HEK293T (cell line): ENCODE data around the gene OR52E8.

Experiments used
- ARNT ChIP-seq: fragments of 450-650 bp; IDR thresholded peaks from 2 replicates; pipeline ENCODE4 v1.6.1; 2017; ENCODE audit warnings: mild to moderate bottlenecking
- FOXA1 ChIP-seq: fragments of 450-650 bp; IDR thresholded peaks from 2 replicates; pipeline ENCODE4 v1.6.1; 2016; ENCODE audit warnings: mild to moderate bottlenecking
- FOXK2 ChIP-seq: fragments of 450-650 bp; IDR thresholded peaks from 2 replicates; pipeline ENCODE4 v1.6.1; 2016; ENCODE audit warnings: mild to moderate bottlenecking
- FOXM1 ChIP-seq: fragments of 450-650 bp; IDR thresholded peaks from 2 replicates; pipeline ENCODE4 v1.6.1; 2017; ENCODE audit warnings: mild to moderate bottlenecking, borderline replicate concordance
- HDGF ChIP-seq: fragments of 450-650 bp; IDR thresholded peaks from 2 replicates; pipeline ENCODE4 v1.6.1; 2017; ENCODE audit warnings: antibody characterized with exemption, borderline replicate concordance
- L3MBTL2 ChIP-seq: fragments of 450-650 bp; conservative IDR thresholded peaks from 2 replicates; pipeline ENCODE4 v1.6.1; 2016; ENCODE audit warnings: mild to moderate bottlenecking
- LEF1 ChIP-seq: fragments of 450-650 bp; IDR thresholded peaks from 2 replicates; pipeline ENCODE4 v1.6.1; 2017; ENCODE audit warnings: mild to moderate bottlenecking, borderline replicate concordance
- SP1 ChIP-seq: fragments of 450-650 bp; IDR thresholded peaks from 2 replicates; pipeline ENCODE4 v1.6.1; 2017
- SUZ12 ChIP-seq: fragments of 450-650 bp; IDR thresholded peaks from 2 replicates; pipeline ENCODE4 v1.6.1; 2016; ENCODE audit warnings: mild to moderate bottlenecking
- ZNF384 ChIP-seq: fragments of 450-650 bp; IDR thresholded peaks from 2 replicates; pipeline ENCODE4 v1.6.1; 2016
- TF ChIP-seq, protein P1 (sequence below): fragments of 450-650 bp; IDR thresholded peaks from 2 replicates; pipeline ENCODE4 v1.6.1; 2016

DNA sequence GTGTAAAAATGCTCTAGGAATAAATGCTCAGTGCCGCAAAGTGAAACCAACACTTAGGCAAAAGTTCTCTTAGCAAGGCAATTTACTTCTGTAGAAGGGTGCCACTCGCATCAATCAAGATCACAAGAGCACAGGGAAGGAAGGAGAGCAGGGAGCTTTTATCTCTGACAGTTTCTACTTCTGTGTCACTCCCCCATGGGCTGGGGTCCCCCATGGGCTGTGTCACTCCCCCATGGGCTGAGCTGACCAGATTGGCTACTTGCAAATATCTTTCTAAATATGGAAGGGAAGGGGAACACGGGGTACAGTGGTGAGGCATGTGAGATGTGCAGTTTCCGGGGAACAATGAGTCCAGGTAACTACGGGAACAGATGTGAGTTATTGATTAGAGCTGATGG is 48.4 kb downstream of the OR52E8 start:
- TF ChIP-seq FOXM1 (no peak), ZNF384 (no peak), L3MBTL2 (no peak), HDGF (no peak), LEF1 (no peak), FOXA1 (no peak), FOXK2 (no peak), SUZ12 (no peak), SP1 (no peak), ARNT (no peak)
- TF ChIP-seq, protein P1, sequence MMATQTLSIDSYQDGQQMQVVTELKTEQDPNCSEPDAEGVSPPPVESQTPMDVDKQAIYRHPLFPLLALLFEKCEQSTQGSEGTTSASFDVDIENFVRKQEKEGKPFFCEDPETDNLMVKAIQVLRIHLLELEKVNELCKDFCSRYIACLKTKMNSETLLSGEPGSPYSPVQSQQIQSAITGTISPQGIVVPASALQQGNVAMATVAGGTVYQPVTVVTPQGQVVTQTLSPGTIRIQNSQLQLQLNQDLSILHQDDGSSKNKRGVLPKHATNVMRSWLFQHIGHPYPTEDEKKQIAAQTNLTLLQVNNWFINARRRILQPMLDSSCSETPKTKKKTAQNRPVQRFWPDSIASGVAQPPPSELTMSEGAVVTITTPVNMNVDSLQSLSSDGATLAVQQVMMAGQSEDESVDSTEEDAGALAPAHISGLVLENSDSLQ = no peak
